ENCODE results near the gene SPATS1.
"Not testable (repeated sequence)": the region's sequence is repeated elsewhere in the genome, so short reads cannot be mapped to it uniquely, and the experiment has no call there.

Gene SPATS1

DNA sequence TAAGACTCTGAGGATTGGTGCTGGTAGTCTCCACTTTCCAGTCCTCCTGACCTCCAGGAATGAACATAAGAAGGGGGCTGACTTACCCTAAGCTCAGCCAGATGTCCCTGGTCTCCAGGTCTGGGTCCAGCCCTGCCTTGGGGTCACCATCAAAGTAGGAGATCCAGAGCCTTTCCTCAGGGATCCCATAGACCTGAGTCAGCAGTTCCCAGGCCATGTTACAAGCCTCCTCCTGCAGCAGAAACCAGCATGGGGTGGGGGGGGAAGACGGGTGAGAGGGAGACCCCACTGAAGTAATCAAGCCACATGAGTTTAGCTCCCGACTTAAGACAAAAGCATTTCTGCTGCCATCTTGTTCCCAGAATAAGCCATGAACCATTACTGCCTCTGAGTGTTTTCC is 31.1 kb upstream of the SPATS1 start:
- DNase-seq (ENCODE audit: low spot score) = no peak

DNA sequence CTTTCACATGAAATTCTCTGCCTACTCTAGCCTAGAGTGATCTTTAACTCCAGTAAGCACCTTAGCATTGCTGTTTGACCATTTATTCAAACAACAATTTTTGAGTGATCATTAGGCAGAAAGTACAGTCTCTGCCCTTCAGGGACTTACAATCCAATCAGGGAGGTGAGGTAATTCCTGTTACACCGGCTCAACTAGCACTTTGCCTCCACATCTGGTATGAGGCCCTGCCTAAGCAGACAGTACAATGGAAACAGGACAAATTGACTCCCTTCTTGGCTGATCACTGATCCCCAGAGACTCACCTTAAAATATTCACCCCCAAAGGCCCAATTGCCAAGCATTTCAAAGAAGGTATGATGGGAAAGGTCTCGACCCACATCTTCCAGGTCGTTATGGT is 30.7 kb upstream of the SPATS1 start:
- no peak for DNase-seq (ENCODE audit: low spot score)

DNA sequence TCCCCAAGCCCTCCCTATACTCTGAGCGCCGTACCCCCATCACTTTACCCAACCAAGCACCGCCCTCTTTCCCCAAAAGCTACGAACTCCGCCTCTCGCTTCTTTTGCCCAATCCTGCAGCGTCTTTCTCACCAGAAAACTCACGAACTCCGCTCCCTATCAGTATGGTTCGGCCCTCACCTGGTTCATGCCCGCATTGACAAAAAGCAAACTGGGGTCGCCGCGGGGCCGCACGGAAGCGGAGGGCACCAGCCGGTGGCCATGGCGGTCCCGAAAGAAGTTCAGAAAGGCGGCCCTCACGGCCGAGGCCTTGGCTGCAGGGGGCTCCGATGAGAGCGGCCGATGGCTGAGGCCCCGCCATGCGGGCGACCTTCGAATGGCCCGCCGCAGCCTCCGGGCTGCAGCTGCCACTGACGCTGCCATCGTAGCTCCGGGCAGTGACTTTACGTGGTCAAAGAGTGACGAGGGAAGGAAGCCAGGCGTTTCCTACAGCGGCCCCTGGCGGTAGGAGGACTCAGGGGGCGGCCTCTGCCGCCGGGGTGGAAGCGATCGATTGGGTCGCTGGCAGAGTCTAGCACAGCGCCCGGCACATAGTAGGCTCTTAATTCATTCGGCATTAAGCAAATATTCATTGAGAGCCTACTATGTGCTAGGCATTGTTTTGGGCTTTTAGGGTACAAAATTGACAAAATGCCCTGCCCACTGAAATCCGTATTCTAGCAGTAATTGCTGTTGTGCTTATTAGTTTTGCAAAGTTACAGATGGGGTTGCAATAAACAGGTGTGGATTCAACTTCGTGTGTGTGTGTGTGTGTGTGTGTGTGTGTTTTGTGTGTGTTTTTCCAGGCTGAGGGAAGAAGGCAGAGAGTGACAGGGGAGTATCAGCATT is 29.3 kb upstream of the SPATS1 start, which contains the start of gene AARS2:
Gene AARS2, minus strand, starts transcription at position 447 of the 888 bp plus-strand sequence. Its CDS starts 24 bp downstream, at position 423.
- DNase-seq (ENCODE audit: low spot score) = peak; percentile 62

DNA sequence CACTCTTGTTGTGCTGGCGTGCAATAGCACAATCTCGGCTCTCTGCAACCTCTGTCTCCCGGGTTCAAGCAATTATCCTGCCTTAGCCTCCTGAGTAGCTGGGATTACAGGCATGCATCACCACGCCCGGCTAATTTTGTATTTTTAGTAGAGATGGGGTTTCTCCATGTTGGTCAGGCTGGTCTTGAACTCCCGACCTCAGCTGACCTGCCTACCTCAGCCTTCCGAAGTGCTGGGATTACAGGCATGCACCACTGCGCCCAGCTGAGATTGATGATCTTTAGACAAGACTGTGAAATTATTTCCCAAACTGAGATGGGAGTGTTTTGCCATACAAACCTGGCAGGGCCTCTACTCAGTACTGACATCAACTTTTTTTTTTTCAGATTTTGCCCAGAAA is 27.8 kb upstream of the SPATS1 start:
- DNase-seq (ENCODE audit: low spot score) = not testable (repeated sequence)

DNA sequence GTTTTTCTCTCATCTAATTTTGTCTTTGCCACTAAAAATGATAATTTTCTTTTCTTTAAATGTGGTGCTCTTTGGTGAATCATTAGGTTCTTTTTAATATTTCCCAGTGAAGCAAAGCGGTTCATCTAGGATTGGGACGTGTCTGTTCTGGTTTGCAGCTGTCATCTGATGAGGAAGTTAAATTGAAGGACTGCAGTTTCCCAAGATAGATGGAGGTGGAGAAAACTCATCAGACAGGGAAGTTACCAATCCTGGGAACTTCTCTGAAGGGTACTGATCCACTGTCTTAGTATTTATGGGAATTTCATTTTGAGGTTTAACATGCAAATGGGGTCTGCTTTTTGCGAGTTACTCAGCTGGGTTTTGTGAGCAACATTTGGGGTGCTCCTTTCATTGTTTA is 26.9 kb upstream of the SPATS1 start:
- no peak for DNase-seq (ENCODE audit: low spot score)

DNA sequence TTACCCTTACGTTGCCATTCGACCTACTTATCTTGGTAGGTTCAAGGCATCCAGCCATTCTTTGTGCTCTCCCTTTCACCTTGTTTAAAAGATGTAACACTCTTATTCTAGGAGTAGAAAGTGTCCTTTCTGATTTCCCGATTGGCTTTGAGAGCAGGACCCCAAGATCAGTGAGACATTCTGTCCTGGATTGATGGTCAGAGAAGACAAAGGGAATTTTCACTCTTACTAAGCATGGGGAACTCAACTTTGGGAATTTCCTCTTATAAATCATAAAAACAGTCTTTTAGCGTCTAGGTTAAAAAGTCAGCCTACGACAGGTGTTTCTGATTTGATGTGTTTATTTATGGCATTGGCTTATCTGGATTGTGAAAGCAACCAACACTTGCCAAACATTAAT is 26.5 kb upstream of the SPATS1 start:
- DNase-seq (ENCODE audit: low spot score) = no peak

DNA sequence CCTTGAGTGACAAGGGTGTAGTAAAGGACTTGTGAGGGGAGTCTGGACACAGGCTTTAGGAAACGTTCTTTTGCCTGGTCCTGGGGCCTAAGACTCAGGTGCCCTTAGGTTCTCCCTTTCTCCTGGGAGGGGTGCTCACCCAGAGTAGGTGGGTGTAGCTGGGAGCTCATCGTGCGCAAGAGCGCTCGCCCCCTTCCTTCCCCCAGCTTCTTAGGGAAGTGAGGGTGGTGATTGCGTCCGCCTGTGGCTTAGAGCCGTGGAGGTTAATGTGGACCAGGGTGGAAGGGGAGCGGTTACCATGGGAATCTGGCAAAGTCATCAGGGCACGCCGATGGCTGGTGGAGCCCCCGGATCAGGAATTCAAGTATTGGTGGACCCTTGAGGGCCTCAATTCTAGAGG is 26.0 kb upstream of the SPATS1 start:
- DNase-seq (ENCODE audit: low spot score) = no peak

DNA sequence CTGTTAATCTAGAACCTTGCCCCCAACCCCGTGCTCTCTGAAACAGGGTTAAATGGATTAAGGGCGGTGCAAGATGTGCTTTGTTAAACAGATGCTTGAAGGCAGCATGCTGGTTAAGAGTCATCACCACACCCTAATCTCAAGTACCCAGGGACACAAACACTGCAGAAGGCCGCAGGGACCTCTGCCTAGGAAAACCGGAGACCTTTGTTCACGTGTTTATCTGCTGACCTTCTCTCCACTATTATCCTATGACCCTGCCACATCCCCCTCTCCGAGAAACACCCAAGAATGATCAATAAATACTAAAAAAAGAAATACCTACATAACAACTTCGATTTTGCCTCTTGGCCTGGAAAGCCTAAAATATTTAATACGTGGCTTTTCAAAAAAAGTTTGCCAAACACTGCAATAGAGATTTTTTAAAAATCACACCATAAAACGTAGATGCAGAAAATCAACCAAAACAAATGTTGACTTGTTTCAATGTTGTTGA is 25.3 kb upstream of the SPATS1 start:
- DNase-seq (ENCODE audit: low spot score) = not testable (repeated sequence)

DNA sequence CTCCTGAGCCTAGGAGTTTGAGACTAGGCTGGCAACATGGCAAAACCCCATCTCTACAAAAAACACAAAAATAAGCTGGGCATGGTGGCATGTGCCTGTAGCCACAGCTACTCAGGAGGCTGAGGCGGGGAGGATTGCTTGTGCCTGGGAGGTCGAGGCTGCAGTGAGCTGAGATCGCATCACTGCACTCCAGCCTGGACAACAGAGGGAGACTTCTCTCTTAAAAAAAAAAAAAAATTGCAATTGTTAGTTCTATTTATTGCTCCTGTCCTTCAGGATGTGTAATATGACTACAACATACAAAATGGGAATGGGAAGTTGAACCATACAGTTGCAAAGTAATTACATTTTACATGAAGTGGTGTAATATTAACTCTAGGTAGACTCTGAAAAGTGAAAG is 21.2 kb upstream of the SPATS1 start:
- no peak for DNase-seq (ENCODE audit: low spot score)

DNA sequence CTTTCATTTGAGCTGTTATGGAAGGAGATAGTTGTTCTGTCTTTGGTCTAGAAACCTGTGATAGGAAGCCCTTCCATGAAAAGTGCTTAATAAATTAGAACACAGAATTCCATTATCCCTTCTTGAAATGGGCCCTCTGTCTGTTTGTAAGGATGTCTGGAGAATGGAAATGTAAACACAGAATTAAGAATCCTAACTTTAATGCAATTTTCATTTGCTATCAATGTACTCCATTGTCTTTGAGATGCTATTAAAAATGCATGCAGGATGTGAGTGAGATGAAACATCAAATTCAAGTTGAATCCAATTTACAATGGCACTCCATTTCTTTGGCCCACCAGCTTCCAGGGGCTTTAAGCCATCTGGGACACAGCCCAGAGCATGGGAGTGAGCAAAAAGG is 15.4 kb upstream of the SPATS1 start:
- no peak for DNase-seq (ENCODE audit: low spot score)

DNA sequence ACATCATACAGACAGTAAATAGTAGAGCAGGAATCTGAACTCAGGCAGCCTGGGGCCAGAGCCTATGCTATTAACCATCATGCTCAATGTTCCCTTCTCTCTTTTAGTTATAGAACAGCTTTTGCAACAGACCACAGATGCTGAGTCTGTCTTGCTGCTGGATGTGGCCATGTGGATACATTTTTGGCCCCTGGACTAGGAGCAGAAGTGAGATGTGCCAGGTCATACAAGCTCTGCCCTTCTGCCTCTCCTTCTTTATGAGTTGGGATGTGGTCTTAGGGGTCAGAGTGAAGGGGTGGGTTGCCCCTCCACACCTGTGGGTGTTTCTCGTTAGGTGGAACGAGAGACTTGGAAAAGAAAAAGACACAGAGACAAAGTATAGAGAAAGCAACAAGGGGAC is 14.7 kb upstream of the SPATS1 start:
- no peak for DNase-seq (ENCODE audit: low spot score)

DNA sequence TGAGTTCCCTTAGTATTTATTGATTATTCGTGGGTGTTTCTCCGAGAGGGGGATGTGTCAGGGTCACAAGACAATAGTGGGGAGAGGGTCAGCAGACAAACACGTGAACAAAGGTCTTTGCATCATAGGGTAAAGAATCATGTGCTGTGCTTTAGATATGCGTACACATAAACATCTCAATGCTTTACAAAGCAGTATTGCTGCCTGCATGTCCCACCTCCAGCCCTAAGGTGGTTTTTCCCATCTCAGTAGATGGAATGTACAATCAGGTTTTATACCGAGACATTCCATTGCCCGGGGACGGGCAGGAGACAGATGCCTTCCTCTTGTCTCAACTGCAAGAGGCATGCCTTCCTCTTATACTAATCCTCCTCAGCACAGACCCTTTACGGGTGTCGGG is 14.2 kb upstream of the SPATS1 start:
- DNase-seq (ENCODE audit: low spot score) = not testable (repeated sequence)

DNA sequence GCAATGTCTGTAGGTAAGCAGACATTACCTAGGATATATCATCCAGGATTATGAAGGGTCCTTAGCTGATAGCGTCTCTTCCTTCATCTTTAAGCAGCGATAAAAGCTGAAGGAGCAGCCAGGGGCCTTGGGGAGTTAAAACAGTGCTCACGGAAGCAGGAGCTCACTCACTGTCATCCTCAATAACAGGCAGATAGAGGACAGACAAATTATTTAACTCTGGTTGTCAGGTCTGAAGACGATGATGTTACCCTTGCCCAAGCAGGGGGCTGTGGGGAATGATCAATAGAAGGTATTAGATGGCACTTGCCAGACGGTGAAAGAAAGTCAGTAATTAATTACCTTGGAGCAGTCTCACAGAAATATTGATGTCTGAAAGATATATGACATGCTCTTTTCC is 12.6 kb upstream of the SPATS1 start:
- DNase-seq (ENCODE audit: low spot score) = no peak

DNA sequence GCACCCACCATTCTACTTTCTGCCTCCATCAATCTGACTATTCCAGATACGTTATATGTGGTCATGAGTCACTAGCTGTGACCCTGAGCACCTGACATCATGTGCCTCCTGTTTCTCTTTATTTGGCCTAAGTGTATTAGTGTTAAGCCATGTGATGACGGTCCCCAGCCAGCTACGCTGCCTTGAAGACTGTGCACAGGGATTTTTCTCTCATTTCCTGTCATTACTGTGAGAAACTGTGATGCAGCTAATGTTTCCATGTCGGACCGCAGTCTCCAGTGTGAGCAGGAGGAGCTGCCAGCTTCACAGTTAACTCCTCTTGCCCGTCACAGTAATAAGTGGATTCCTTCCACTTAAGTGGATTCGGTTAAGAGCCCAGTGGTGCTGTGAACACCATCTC is 9.9 kb upstream of the SPATS1 start:
- DNase-seq (ENCODE audit: low spot score) = no peak

DNA sequence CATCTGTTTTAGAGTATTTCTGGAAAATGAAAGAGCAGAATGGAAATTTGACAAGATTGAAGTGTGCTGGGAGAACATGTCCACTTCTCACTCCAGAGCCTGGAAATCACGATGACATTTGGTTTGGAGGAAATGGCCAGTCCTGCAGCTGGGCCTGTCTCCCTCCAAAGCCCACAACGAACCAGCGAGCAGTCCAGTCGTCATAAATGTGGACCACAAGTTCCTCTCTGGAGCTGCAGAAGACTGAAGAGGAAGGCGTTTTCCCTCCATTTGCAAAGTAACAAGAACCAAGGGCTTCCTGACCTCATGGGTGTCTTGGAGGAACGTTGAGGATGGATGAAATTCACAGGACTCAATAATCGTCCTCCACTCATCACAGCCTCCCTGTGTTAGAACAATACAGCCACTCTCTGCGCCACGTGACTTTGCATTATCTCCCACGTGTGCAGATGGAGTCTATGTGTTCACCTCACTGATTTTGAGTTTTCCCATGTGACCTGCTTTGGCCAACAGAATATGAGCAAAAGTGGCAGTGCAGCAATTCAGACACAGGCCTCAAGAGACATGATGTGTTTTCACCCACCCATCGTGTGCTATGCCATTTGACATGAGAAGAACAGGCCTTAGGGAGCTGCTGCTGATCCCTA is 9.1 kb upstream of the SPATS1 start:
- no peak for DNase-seq (ENCODE audit: low spot score)

DNA sequence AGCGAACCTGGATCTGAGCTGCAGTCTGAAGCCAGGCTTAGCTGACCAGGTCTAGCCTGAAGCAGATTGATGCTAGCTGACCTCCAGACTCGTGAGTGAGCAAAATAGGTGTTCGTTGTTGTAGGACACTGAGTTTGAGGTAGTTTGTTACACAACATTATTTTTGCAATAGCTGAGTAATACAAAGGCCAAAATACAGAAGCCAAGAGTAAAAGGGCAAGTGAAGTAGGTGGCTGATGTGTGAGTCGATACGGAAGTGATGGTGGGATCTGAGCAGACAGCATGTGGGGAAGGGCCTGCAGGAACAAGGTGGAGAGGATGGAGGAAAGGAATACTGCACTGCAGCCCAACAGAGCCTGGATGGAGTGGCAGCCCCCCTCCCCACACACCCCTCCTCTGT is 8.5 kb upstream of the SPATS1 start:
- DNase-seq (ENCODE audit: low spot score) = no peak

DNA sequence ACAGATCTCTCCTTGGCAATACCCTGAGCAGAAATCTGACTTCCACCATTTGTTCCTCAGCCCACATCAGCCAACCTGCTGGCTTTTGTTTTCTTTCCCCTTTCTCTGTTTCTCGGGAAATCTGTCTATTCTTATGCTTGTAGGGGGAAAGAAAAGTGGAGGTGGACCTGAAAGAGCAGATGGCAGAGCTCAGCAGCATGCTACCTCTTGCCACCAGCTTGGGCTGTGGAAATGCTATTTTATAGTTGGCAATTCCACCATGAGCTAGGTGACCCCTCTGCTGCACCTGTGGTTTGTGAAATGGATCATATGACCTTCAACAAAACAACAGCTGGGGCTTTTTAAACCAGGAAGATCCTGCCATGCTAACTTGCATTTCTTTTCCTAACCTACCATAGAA is 6.8 kb upstream of the SPATS1 start:
- DNase-seq (ENCODE audit: low spot score) = no peak

DNA sequence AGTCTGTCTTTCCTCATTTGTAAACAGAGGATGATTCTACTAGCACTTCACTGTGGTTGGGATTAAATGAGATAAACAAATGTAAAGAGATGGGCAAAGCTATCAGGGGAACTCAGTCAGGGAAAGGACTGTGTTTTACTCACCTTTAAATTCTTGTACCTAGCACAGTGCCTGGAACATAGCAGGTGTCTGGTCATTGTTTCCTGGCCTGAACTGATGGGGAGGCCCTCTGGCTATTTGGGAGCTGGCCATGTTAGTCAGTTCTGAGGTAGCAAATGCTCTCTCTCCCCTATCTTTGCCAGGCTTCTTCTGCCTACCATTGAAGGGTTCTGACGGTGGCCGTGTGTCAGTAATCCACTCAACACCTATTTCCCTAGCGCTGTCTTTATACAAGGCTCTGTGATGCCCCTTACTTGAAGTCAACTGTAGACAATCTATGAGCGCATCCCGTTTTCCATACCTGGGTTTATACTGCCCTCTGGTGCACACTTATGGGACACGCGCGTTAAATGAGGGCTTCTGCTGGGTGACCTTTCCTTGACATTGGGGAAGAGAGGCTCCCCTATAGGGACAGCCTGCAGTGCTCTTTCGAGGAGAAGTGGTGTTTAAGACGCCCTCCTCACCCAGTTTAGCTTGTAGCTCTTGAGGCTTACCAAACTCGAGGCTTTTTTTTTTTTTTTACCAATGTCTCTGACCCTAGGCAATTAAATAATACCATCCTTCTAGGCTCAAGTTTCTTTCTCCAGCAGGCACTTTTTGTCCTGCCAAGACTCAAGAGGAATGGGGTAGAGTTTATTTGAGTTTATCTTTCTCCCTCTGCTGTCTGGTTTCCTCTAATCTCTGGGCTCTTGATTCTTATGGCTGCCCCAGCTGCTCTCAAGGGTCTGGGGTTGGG is 4.0 kb upstream of the SPATS1 start:
- peak; percentile 20 for DNase-seq (ENCODE audit: low spot score)

DNA sequence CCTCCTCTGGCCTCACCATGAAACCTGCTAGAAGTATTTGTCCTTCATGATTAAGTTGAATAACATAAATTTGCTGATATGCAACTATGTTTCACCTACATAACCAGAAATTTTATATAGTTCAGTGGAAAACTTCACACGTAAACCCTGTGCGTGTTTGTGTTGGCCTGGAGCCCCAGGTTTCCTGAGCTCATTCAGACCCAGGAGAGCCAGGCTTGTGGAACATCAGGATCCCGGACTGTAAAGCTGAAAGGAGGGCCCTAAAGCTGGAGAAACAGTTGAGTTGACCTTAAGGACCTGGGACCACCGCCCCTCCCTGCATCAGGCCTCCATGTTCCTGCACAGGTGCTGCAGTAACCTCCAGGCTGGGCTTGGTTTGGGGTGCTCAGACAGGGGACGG is 3.1 kb upstream of the SPATS1 start:
- no peak for DNase-seq (ENCODE audit: low spot score)

DNA sequence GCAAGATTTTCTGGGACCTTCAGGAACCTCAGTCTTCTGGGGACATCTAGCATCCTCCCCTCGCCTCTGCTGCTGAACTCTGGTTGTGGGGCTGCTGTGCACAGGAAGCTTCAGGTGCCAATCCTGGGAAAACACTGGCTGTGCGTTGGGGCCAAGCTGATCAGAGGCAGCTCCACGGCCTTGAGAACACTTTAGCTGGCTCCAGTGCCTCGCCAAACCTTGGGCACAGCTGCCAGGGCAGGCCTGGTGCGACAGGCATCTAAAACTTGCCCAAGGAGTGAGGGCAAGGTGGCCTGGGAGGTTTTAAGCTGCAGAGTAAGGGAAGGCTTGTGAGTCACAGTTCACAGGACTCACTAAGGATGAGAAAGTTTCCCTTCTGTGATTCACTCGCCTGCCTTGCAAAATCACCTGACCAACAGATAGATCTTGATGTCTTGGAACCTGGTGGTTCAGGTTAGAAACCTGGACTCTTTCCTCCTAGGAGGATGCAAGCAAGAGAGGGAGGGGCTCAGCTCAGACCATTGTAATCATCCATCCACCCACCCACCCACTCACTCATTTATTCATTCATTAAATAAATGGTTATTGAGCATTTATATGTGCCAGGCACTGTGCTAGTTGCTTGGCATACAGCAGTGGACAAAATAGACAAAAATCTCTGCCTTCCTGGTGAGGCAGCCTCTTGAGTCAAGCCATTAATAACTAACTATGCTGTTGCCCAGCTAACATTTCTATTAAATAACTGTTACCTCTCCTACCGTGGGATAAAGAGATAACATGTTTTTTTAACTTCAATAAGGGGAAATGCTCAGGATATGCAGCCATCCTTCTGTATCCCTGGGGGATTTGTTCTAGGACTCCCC is 2.5 kb upstream of the SPATS1 start:
- no peak for DNase-seq (ENCODE audit: low spot score)

All from HuH-7.5 (cell line).